NCI-H2227 treated with DMSO at 0.1 percent for 48 hours (cell line): ENCODE data around the gene GHITM.
"Not testable (repeated sequence)": the region's sequence is repeated elsewhere in the genome, so short reads cannot be mapped to it uniquely, and the experiment has no call there.

Source experiments
- DNase-seq: peaks from one replicate; lab custom pipeline; 2025; lab: John Stamatoyannopoulos, UW

Gene GHITM

GRCh38 chr10:84176836-84177474 is 37.6 kb downstream of the GHITM start:
- DNase-seq: no peak

- no peak for DNase-seq
Measured at GRCh38 chr10:84177541-84178141, 38.3 kb downstream of the GHITM start.

GRCh38 chr10:84178160-84178609 is 38.9 kb downstream of the GHITM start:
- DNase-seq: no peak

GRCh38 chr10:84179059-84179710 is 39.9 kb downstream of the GHITM start:
- no peak for DNase-seq

- not testable (repeated sequence) for DNase-seq
Measured at GRCh38 chr10:84180386-84180785, 41.1 kb downstream of the GHITM start.

GRCh38 chr10:84181631-84182030 is 42.3 kb downstream of the GHITM start:
- DNase-seq: no peak

GRCh38 chr10:84184517-84184916 is 45.2 kb downstream of the GHITM start:
- DNase-seq: no peak

- no peak for DNase-seq
Measured at GRCh38 chr10:84185526-84186175, 46.3 kb downstream of the GHITM start.

GRCh38 chr10:84188815-84189214 is 49.5 kb downstream of the GHITM start:
- DNase-seq: no peak

GRCh38 chr10:84190621-84191020 is 51.3 kb downstream of the GHITM start:
- DNase-seq: no peak

- no peak for DNase-seq
Measured at GRCh38 chr10:84191106-84191505, 51.8 kb downstream of the GHITM start.

GRCh38 chr10:84193327-84193726 is 54.0 kb downstream of the GHITM start:
- no peak for DNase-seq

- no peak for DNase-seq
Measured at GRCh38 chr10:84193846-84194423, 54.6 kb downstream of the GHITM start.

GRCh38 chr10:84194424-84195043 is 55.2 kb downstream of the GHITM start, which contains the start of gene CDHR1:
TSS of gene CDHR1 (plus strand) at chr10:84194537. CDS start at chr10:84194761, 224 bp downstream.
- DNase-seq: no peak

GRCh38 chr10:84195044-84195830 is 55.9 kb downstream of the GHITM start:
- no peak for DNase-seq

- DNase-seq: no peak
Measured at GRCh38 chr10:84196083-84196482, 56.8 kb downstream of the GHITM start.

GRCh38 chr10:84196941-84197340 is 57.6 kb downstream of the GHITM start:
- no peak for DNase-seq

GRCh38 chr10:84197643-84198042 is 58.3 kb downstream of the GHITM start:
- DNase-seq: no peak

GRCh38 chr10:84198206-84198915 is 59.1 kb downstream of the GHITM start:
- DNase-seq: no peak

- no peak for DNase-seq
Measured at GRCh38 chr10:84200537-84201243, 61.4 kb downstream of the GHITM start.
